BLaER1 (cell line): Measurements from ENCODE around the gene SV2B.

Source experiments
- H3K27ac ChIP-seq: shearing (Covaris generic); formaldehyde crosslinking; 2 replicates; pipeline ENCODE4 v1.8.1; 2022
- H3K27me3 ChIP-seq: shearing (Covaris generic); formaldehyde crosslinking; 2 replicates; pipeline ENCODE4 v1.8.1; 2022
- H3K36me3 ChIP-seq: shearing (Covaris generic); formaldehyde crosslinking; 2 replicates; pipeline ENCODE4 v1.8.1; 2022
- H3K4me1 ChIP-seq: shearing (Covaris generic); formaldehyde crosslinking; 2 replicates; pipeline ENCODE4 v1.8.1; 2022
- H3K4me2 ChIP-seq: shearing (Covaris generic); formaldehyde crosslinking; 2 replicates; pipeline ENCODE4 v1.8.1; 2022
- H3K4me3 ChIP-seq: shearing (Covaris generic); formaldehyde crosslinking; 2 replicates; pipeline ENCODE4 v1.8.1; 2022
- H3K9ac ChIP-seq: shearing (Covaris generic); formaldehyde crosslinking; 2 replicates; pipeline ENCODE4 v1.8.1; 2022
- H3K9me3 ChIP-seq: shearing (Covaris generic); formaldehyde crosslinking; 2 replicates; pipeline ENCODE4 v1.8.1; 2022
- H4K20me1 ChIP-seq: shearing (Covaris generic); formaldehyde crosslinking; 2 replicates; pipeline ENCODE4 v1.8.1; 2022
- Cebpa-rat ChIP-seq: shearing (Covaris generic); IDR thresholded peaks from 2 replicates; pipeline ENCODE4 v1.8.1; 2022

The SV2B gene

DNA sequence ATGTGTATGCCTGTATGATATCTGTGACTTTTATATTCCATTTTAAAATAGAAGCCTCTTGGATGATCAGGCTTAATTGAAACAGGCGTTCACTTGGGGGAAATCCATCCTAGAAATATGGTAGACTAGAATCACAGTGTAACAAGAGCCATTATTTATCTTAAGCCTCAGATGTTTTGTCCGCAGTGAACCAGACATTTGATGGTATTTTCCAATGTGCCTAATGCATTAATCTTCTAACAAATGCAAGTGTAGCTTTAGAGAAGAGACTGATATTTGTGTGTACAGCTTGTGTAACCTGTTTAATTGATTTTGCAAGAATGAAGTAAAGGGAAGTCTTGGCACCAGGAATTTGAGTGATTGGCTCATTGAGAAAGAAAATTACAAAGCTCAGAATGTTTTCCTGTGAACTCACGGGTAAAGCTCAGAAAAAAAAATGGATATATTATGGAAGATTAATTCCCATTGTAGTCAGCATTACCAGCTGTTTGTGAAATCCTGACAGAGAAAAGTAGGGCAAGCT is 155.7 kb downstream of the SV2B start:
- Histone ChIP-seq H4K20me1 (no peaks in the 10 kb centered on the region), H3K9me3 (0 out of 2 replicates have a peak, but pooled peaks cover 4% of the 10 kb centered on the region), H3K4me2 (no peak overlapping the region), H3K27ac (no peak overlapping the region), H3K36me3 (no peaks in the 10 kb centered on the region), H3K9ac (no peak overlapping the region), H3K4me1 (peaks cover 5% of the 10 kb centered on the region; the same call in 1 of the 2 replicates), H3K27me3 (no peaks in the 10 kb centered on the region), H3K4me3 (no peak overlapping the region)
- no peak for TF ChIP-seq Cebpa-rat

DNA sequence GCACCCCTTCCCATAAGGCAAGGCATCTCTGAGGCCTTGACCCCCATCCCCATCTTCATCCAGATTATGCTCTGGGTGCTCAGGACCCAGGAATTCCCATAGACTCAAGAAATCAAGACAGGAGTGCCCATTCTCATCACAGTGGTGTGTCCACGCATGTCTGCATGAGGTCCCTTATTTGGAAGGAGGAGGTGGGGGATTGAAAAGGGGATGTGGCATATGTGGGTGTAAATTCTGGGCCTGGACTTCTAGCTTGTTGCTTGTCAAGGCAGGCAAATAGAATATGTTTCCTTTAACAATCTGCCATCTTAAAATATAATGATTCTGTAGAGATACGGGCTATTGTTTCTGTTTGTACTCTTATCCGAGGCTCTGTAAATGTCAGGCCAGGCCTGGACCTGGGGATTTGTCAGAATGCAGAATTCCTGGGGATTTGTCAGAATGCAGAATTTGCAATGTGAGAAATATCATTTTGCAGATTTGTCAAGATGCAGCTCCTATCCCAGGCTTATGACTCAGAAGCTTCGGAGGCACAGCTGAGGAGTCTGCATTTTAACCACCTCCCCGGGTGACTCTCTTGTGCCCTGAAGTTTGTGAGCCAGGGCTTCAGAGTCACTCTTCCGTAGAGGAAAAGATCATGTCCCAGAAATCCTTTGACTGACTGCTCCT is 157.8 kb downstream of the SV2B start:
- no peaks in the 10 kb centered on the region for H3K27me3 ChIP-seq
- peaks cover 5% of the 10 kb centered on the region; the same call in 1 of the 2 replicates for H3K4me1 ChIP-seq
- H4K20me1 ChIP-seq = no peaks in the 10 kb centered on the region
- H3K9ac ChIP-seq = no peak overlapping the region
- TF ChIP-seq Cebpa-rat = no peak
- H3K9me3 ChIP-seq = 0 out of 2 replicates have a peak, but pooled peaks cover 6% of the 10 kb centered on the region
- no peak overlapping the region for H3K27ac ChIP-seq
- no peak overlapping the region for H3K4me3 ChIP-seq
- H3K36me3 ChIP-seq = no peaks in the 10 kb centered on the region
- H3K4me2 ChIP-seq = peak overlapping the region; percentile 0; the same call in 1 of the 2 replicates

DNA sequence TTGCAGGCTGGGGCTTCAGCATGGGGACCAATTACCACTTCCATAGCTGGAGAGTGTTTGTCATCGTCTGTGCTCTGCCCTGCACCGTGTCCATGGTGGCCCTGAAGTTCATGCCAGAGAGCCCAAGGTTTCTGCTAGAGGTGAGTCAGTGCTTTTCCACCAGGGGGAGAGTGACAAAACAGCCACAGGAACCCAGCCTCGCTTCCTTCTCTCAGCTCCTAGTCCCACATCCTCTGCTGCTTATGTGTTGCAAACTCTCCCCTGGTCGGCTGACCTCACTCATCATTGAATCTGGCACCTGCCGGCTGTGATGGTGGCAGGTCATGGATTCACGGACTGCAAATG is 158.3 kb downstream of the SV2B start:
- H3K9ac ChIP-seq = no peak overlapping the region
- 0 out of 2 replicates have a peak, but pooled peaks cover 6% of the 10 kb centered on the region for H3K9me3 ChIP-seq
- TF ChIP-seq Cebpa-rat = no peak
- peak overlapping the region; percentile 0; the same call in 1 of the 2 replicates for H3K4me2 ChIP-seq
- no peaks in the 10 kb centered on the region for H3K27me3 ChIP-seq
- H3K36me3 ChIP-seq = no peaks in the 10 kb centered on the region
- no peaks in the 10 kb centered on the region for H4K20me1 ChIP-seq
- no peak overlapping the region for H3K27ac ChIP-seq
- H3K4me1 ChIP-seq = peaks cover 6% of the 10 kb centered on the region
- H3K4me3 ChIP-seq = no peak overlapping the region

DNA sequence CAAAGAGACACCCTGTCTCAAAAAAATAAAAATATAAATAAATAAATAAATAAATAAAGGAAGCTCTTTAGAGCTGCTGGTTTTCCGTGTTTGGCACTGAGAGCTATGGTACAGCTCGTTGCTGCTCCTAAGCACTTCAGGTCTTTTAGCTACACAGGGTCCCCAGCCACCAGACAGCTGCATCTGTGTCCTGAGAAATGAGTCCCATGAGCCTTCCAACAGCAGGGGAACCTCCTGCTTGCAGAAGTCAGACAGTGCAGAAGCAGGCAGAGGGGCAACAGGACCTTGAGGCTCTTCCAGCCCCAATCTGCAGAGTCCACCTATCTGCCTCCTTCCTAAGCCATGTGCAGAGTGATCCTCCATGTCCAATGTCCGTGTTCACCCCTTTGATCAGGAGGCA is 159.0 kb downstream of the SV2B start:
- Histone ChIP-seq H4K20me1 (no peaks in the 10 kb centered on the region), H3K27me3 (no peaks in the 10 kb centered on the region)

DNA sequence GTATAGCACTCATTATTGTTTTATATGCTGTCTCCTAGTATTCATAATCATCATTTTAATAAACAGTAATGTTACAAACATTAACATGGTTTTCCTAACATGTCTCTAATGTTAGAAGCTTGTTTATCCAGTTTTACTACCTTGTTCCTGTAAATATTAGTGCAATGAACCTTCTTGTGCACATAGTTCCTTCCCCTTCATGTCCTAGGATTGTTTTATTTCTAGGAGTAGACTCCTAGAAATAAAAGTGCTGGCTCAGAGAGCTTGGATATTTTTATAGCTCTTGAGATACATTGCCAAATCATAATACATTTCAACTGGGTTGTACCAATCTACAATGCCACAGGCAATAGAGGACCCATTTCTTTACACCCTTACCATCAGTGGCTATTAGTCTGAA is 161.3 kb downstream of the SV2B start:
- TF ChIP-seq Cebpa-rat = no peak

More for the DNA sequence above, 159.0 kb downstream of the SV2B start:
- Histone ChIP-seq H3K4me3 (no peak overlapping the region), H3K27ac (no peak overlapping the region), H3K4me2 (0 out of 2 replicates have a peak overlapping the region, but pooled peaks have one; percentile 0), H3K36me3 (no peaks in the 10 kb centered on the region), H3K9me3 (0 out of 2 replicates have a peak, but pooled peaks cover 6% of the 10 kb centered on the region), H3K9ac (no peak overlapping the region), H3K4me1 (peaks cover 13% of the 10 kb centered on the region)
- no peak for TF ChIP-seq Cebpa-rat

DNA sequence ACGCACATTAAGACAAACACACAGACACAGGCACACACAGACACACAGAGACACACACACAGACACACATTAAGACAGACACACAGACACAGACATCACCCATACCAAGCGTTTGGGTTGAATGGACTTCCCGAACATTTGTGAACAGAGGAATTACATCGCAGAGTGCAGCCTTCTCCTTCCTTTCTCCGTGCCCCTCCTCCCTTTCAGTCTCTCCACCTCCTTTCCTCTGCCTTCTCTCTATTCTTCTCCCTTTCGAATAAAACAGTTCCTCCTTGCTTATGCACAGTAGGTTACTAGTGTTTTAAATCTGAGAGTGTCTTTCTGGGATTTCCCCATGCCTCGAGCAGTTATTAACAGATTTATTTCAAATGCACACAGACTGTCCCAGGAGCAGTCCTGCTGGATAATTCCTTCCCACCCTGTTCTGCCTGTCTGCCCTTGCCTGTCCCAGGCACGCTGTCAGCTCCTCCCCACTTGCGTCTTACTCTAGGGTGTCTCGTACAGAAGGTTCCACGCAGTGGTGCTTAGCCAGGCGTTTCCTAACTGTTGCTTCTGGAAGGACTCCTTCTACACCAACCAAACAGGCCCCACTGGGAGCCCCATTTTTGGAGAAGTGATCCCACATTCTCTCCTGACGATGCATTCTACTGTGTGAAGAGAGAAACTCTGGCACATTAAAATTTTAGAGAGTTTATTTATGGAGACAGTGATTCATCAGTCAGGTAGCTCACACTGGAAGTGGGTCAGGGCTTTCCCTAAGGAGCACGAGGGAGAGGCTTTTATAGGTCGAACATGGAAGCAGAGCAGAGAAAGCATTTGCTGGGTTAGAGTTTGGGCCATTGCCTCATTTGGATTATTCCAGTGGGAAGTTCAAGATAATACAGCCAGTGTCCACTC is 163.8 kb downstream of the SV2B start:
- Histone ChIP-seq H3K9me3 (0 out of 2 replicates have a peak, but pooled peaks cover 6% of the 10 kb centered on the region), H3K36me3 (no peaks in the 10 kb centered on the region), H3K4me1 (peaks cover 34% of the 10 kb centered on the region), H3K27ac (peak overlapping the region; percentile 43), H3K9ac (no peak overlapping the region), H3K4me2 (peak overlapping the region; percentile 71), H3K4me3 (no peak overlapping the region), H3K27me3 (no peaks in the 10 kb centered on the region), H4K20me1 (no peaks in the 10 kb centered on the region)
- no peak for TF ChIP-seq Cebpa-rat

More for the DNA sequence above, 161.3 kb downstream of the SV2B start:
- Histone ChIP-seq H3K36me3 (no peaks in the 10 kb centered on the region), H3K9ac (no peak overlapping the region), H3K4me2 (no peak overlapping the region), H4K20me1 (no peaks in the 10 kb centered on the region), H3K4me3 (no peak overlapping the region), H3K27me3 (no peaks in the 10 kb centered on the region), H3K9me3 (0 out of 2 replicates have a peak, but pooled peaks cover 6% of the 10 kb centered on the region), H3K27ac (no peak overlapping the region), H3K4me1 (peaks cover 34% of the 10 kb centered on the region)

DNA sequence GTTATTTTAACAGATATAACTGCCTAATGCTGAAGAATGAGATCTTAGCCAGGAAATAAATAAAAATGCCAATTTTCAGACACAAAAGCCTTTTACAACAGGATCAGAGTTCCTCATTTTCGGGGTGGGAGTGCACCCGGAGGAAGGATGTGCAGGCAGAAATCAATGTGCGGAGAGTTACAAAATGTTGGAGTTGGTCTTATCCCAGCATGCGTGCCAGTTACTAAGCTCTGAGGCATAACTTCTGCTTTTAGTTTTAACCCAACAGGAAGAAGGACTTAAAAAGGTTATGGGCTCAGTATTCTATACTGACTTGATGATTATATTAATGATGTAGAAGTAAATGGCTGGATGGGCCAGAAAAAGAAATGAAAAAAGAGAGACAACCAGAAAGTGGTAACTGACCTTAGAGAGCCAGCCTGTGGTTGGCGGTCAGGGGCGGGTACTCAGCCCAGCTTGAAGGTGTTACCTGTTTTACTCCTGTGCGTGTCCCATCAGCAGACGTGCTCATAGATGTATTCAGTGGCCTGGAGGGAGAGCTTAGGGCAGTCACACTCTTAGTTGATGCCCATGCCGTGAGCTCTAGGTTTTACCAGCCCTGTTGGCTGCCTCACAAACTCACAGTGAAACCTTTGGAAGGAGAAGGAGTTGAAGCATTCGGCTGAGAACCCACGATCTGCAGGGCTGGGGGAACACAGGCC is 164.7 kb downstream of the SV2B start:
- Histone ChIP-seq H3K4me2 (peak overlapping the region; percentile 71), H3K9ac (0 out of 2 replicates have a peak overlapping the region, but pooled peaks have one; percentile 7), H3K27me3 (no peaks in the 10 kb centered on the region), H3K9me3 (0 out of 2 replicates have a peak, but pooled peaks cover 6% of the 10 kb centered on the region), H3K4me1 (peaks cover 29% of the 10 kb centered on the region), H3K27ac (peak overlapping the region; percentile 43), H3K4me3 (no peak overlapping the region), H4K20me1 (no peaks in the 10 kb centered on the region), H3K36me3 (no peaks in the 10 kb centered on the region)
- TF ChIP-seq Cebpa-rat = no peak

DNA sequence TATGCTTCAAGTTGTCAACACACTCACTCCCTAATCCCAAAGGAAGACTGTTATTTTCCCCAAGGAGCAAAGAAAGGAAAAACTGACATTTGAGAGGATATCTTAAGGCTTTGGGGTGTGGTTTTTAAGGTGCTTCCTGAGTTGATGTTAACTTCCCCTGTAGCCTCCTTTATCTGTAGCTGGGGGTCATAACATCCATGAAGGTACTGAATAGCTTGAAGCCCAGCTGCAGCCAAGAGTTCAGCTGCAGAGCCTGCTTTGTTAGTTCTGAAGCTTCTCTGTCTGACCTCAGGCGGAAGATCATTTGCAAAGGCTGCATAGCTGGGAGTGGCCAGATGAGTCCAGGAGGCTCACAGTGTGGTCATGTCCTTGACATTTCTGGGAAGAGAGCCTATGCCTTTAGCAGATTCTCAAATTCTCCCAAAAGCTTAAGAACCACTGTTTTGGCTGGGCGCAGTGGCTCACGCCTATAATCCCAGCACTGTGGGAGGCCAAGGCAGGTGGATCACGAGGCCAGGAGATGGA is 165.4 kb downstream of the SV2B start:
- H3K4me2 ChIP-seq = peak overlapping the region; percentile 71

DNA sequence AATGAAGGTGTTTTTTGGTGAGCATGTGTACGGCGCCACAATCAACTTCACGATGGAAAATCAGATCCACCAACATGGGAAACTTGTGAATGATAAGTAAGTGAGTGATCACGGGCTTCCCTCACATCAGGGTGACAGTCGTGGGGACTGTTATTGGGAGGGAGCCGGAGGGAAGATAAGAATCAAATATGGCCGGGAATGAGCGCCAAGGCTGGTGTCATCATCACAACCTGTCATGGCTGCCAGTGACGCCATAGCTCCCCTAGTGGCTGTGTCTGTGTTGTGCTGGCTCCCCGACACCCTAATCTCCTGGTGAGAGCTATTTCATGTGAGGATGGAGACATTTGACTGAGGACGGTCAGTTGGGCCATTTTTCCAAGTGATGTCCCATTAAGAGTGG is 168.5 kb downstream of the SV2B start:
- H3K36me3 ChIP-seq = no peaks in the 10 kb centered on the region
- H3K9ac ChIP-seq = no peak overlapping the region
- no peak overlapping the region for H3K27ac ChIP-seq
- no peaks in the 10 kb centered on the region for H4K20me1 ChIP-seq
- no peak overlapping the region for H3K4me3 ChIP-seq
- TF ChIP-seq Cebpa-rat = no peak
- H3K27me3 ChIP-seq = no peaks in the 10 kb centered on the region
- H3K9me3 ChIP-seq = no peaks in the 10 kb centered on the region
- peaks cover 26% of the 10 kb centered on the region for H3K4me1 ChIP-seq
- H3K4me2 ChIP-seq = no peak overlapping the region

More for the DNA sequence above, 165.4 kb downstream of the SV2B start:
- Histone ChIP-seq H3K27me3 (no peaks in the 10 kb centered on the region), H3K27ac (0 out of 2 replicates have a peak overlapping the region, but pooled peaks have one; percentile 43), H3K9ac (0 out of 2 replicates have a peak overlapping the region, but pooled peaks have one; percentile 7), H3K9me3 (0 out of 2 replicates have a peak, but pooled peaks cover 4% of the 10 kb centered on the region), H3K36me3 (no peaks in the 10 kb centered on the region), H3K4me1 (peaks cover 29% of the 10 kb centered on the region), H3K4me3 (no peak overlapping the region), H4K20me1 (no peaks in the 10 kb centered on the region)
- TF ChIP-seq Cebpa-rat = no peak
